SHP77 (cell line): ENCODE measurements around the gene POP7.
"Not testable (repeated sequence)": the region's sequence is repeated elsewhere in the genome, so short reads cannot be mapped to it uniquely, and the experiment has no call there.

Experiments used
- DNase-seq, 2 experiments: peaks; one replicate each; lab custom pipeline; 2025; lab: John Stamatoyannopoulos, UW

Gene POP7

GRCh38 chr7:100705753-100706671 is at the start of gene POP7:
Gene POP7 (plus strand): TSS chr7:100706121. CDS start chr7:100706831, 710 bp downstream.
- DNase-seq, result peak; percentile 94 to 96

DNA sequence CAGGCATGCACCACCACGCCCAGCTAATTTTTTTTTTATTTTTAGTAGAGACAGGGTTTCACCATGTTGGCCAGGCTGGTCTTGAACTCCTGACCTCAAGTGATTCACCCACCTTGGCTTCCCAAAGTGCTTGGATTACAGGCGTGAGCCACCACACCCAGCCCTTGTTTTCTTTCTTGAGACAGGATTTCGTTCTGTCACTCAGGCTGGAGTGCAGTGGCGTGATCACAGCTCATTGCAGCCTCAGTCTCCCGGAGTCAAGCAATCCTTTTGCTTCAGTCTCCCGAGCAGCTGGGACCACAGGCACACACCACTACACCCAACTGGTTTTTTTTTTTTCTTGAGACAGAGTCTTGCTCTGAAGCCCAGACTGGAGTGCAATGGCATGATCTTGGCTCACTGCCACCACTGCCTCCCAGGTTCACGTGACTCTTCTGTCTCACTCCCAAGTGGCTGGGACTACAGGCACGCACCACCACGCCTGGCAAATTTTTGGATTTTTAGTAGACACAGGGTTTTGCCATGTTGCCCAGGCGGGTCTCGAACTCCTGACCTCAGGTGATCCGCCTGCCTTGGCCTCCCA is 43.6 kb upstream of the POP7 start:
- DNase-seq, result not testable (repeated sequence)

GRCh38 chr7:100665168-100665726 is 40.7 kb upstream of the POP7 start:
- no peak for DNase-seq

DNA sequence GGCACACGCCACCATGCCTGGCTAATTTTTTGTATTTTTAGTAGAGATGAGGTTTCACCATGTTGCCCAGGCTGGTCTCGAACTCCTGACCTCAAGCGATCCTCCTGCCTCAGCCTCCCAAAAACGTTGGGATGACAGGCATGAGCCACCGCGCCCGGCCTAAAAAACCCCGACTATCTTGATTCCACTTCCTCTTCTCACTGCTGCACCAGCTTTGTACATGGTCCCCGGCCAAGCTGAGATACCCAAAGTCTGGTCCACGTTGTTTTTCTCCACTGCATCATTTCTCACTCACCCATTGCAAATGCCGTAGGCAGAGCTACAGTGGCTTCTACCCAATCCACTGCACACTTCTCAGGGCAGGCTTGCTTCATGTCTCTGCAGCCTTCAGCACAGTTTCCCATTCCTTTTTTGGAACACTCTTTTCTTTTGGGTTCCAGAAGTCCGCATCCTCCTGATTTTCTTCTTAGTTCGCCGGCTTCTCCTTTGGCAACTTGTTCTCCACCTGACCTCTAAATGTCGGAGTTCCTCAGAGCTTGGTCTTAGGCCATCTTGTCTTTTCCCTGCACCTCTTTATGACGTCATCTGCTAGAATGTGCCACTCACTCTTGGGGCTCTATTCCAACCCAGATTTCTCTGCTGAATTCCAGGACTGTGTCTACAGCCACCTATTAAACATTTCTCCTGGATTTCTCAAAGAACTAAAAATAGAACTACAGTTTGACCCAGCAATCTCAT is 38.4 kb upstream of the POP7 start:
- no peak for DNase-seq

DNA sequence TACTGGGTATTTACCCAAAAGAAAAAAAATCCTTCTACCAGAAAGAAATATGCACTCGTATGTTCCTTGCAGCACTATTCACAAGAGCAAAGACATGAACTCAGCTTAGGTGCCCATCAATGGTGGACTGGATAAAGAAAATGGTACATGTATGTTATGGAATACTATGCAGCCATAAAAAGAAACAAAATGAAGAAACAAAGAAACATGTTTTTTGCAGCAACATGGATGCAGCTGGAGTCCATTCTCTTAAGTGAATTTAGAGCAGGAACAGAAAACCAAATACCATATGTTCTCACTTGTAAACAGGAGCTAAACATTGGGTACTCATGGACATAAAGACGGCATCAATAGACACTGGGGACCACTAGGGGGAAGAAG is 37.9 kb upstream of the POP7 start:
- DNase-seq, result no peak

DNA sequence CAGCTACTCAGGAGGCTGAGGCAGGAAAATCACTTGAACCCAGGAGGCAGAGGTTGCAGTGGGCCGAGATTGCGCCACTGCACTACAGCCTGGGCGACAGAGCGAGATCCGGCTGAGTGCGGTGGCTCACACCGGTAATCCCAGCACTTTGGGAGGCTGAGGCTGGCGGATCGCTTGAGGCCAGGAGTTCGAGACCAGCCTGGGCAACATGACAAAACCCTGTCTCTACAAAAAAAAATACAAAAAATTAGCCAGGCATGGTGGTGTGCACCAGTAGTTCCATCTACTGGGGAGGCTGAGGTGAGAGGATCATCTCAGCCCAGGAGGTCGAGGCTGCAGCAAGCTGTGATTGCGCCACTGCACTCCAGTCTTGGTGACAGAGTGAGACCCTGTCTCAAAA is 36.8 kb upstream of the POP7 start:
- DNase-seq, result not testable (repeated sequence)

DNA sequence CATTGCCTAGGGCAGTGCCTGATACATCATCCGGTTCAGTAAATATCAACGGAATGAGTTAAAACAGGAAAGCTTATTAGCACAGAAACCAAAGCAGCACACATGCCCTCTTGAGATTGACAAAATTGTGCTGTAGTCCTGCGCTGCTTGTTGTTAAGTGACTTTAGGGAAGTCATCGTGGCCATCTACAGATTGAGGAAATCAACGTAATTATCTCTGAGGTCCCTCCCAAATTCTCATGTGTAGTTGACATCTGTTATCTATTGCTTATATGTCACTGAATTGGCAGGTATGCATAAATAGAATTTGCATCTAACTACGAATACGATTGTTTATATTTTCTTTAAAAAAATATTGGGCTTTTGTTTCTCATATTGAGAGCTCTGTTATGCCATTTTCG is 35.8 kb upstream of the POP7 start:
- DNase-seq, result no peak

GRCh38 chr7:100671353-100672327 is 34.3 kb upstream of the POP7 start:
- no peak for DNase-seq

GRCh38 chr7:100673302-100673941 is 32.5 kb upstream of the POP7 start, which contains the start of gene GNB2:
Gene GNB2 (plus strand): TSS chr7:100673740. CDS start chr7:100676266, 2,526 bp downstream.
- peak; percentile 92 to 94 for DNase-seq

DNA sequence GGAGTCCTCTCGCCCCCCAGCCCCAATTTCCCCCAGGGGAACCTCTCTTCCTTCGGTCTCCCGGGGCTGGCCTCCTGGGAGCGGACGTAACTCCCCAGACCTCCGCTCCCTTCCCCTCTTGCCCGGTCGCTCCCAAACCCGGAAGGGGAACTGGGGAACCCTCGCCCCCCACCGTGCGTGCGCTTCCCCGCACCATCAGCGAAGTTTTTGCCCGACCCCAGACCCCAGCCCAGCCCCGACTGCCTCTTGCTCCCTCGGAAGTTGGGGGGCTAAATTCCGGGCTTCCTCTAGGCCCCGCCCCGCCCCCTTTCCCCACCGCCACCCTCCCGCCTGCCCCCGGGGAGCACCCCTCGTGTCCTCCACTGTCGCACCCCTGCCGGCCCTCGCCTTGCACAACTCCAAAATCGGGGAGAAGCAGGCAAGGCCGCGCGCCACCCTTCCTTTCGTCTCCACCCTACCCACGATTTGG is 31.9 kb upstream of the POP7 start:
- no peak for DNase-seq

DNA sequence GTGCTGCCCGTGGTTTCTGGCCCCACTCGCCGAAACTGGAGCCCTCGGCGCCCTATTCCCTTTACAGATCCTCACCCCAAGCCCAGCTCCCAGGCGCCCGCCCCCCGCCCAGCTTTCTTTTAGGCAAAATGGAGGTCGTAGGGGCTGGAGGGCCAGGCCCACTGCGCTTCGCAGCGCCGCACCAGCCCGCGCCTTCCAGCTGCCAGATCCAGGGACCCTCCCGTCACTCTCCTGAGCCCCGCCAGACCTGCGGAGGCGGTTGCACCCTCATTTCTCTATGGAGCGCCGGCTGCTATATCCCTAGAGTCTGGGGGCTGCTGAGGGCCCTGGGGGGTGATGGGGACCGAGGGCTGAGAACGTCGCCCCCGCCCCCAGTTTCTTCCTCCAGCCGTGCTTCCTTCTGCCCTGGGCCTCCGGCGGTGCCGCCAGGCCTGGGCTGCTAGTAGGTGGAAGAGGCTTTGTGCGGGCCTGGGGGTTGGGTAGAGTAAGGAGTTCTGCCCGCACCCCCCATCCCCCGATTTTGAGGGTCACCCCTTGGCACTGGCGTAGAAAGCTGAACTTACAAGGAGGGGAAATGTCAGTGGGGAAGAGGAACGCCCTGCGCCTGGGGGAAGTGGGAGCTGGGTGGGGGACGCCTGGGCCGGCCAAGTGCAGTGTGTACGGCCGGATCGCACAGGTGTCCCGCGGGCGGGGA is 31.4 kb upstream of the POP7 start:
- no peak for DNase-seq

DNA sequence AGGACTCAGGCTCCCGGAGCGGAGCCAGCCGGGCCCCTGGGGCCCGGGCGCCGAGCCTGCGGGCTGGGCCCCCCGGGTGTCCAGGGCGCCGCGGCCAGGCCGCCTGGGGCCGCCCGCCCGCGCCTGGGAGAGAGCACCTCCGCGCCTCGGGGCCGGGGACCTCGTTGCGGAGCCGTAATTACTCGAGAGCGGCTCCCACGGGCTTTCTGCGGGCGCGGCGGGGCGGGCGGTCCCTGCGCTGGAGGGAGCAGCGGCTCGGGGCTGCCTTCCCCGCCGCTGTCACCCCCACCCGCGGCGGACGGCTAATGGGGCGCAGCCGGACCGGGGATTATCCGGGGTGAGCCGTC is 30.8 kb upstream of the POP7 start:
- no peak for DNase-seq

- DNase-seq, result peak in 1 of 2 experiments; percentile 6
These were observed 30.2 kb upstream of the POP7 start for GRCh38 chr7:100675581-100676350.

GRCh38 chr7:100676501-100677306 is 29.2 kb upstream of the POP7 start:
- DNase-seq, result no peak

GRCh38 chr7:100677308-100678267 is 28.3 kb upstream of the POP7 start:
- no peak for DNase-seq

DNA sequence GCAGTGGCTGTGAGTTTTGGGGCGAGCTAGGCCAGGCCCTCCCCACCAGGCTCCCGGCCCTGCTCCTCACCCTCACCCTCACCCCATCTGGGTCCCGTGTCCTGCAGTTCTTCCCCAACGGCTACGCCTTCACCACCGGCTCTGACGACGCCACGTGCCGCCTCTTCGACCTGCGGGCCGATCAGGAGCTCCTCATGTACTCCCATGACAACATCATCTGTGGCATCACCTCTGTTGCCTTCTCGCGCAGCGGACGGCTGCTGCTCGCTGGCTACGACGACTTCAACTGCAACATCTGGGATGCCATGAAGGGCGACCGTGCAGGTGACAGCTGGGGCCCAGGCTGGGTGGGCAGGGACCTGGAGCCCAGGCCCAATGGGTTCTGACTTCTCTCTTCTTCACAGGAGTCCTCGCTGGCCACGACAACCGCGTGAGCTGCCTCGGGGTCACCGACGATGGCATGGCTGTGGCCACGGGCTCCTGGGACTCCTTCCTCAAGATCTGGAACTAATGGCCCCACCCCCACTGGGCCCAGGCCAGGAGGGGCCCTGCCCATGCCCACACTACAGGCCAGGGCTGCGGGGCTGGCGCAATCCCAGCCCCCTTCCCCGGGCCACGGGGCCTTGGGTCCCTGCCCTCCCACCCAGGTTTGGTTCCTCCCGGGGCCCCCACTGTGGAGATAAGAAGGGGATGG is 27.5 kb upstream of the POP7 start:
- DNase-seq, result no peak
